Measurements from ENCODE around the gene PIEZO2. TPM values are rescaled to one million over a fixed set of nuclear protein-coding genes. Genes with fewer than 3 reads are reported as not detected.
A peak's percentile ranks its signal among the peaks of the same experiment; 100 is the strongest.

The PIEZO2 gene
- total RNA-seq, 3 donors from 2014 or later (not counting 1 experiment from before 2014, with no cell fraction given): not detected

DNA sequence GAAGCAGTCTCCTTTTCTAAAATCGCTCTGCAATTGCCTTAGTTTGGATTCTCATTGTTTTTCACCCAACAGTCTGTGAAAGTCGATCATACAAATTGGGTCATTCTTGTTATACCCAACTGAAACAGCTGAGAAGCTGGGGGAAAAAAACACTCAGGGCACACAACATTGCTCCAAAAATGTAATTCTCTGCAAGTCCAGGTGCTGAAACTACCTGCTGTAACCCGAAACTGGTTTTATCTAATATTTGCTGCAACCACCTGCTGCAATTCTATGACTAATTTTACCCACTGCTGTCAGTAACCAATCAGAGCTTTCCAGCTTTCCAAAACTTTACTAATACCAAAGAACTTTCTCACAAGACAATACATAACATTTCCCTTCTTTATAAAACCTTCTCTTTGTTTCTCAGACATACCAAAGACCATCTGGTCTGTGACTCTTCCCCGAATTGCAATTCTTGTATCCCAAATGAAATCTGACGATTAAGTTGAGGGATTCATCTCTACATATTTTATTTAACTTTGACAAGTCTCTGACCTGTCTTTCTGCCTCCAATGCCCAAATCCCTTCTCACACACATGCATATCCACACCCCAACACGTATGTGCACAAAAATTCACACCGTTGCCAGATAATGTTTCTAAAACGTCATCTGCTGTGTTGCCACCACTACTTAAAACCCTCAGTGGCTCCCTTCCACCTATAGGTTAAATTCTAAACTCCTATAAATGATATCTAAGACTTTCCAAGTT, 198.3 kb downstream of the PIEZO2 start:
- no peaks in the 10 kb centered on the region for H3K27me3 ChIP-seq (ENCODE audit: control insufficient read depth, insufficient read depth, low read length)
- no peak overlapping the region for H3K27ac ChIP-seq (ENCODE audit: low read length)
- no peak overlapping the region for H3K4me3 ChIP-seq (ENCODE audit: low read length)
- TF ChIP-seq, protein P1, sequence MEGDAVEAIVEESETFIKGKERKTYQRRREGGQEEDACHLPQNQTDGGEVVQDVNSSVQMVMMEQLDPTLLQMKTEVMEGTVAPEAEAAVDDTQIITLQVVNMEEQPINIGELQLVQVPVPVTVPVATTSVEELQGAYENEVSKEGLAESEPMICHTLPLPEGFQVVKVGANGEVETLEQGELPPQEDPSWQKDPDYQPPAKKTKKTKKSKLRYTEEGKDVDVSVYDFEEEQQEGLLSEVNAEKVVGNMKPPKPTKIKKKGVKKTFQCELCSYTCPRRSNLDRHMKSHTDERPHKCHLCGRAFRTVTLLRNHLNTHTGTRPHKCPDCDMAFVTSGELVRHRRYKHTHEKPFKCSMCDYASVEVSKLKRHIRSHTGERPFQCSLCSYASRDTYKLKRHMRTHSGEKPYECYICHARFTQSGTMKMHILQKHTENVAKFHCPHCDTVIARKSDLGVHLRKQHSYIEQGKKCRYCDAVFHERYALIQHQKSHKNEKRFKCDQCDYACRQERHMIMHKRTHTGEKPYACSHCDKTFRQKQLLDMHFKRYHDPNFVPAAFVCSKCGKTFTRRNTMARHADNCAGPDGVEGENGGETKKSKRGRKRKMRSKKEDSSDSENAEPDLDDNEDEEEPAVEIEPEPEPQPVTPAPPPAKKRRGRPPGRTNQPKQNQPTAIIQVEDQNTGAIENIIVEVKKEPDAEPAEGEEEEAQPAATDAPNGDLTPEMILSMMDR (IDR thresholded peaks at IDR 0.05): no peak
- DNase-seq (no peak), ATAC-seq (no peak)
- Mint-ChIP-seq H3K4me1 (no peaks in the 10 kb centered on the region), H3K9me3 (peaks cover 5 to 8% of the 10 kb centered on the region in 2 donors), H3K36me3 (peaks cover 3% of the 10 kb centered on the region), H3K27me3 (ENCODE audit: low read depth in 2 of 2) (peaks cover 0 to 3% of the 10 kb centered on the region in 2 donors), H3K4me3 (no peak overlapping the region), H3K27ac (no peak overlapping the region)
- intact Hi-C loops (cut with micrococcal nuclease): no loop called here
- no peaks in the 10 kb centered on the region for H3K9me3 ChIP-seq (ENCODE audit: control insufficient read depth, insufficient read depth, low read length)
- no peaks in the 10 kb centered on the region for H3K4me1 ChIP-seq (ENCODE audit: control insufficient read depth, insufficient read depth, low read length)
- 84% methylated on average over 8 of the region's 8 CpGs for WGBS (ENCODE audit: insufficient coverage)
- no peaks in the 10 kb centered on the region for H3K36me3 ChIP-seq (ENCODE audit: control insufficient read depth, insufficient read depth, low read length)

DNA sequence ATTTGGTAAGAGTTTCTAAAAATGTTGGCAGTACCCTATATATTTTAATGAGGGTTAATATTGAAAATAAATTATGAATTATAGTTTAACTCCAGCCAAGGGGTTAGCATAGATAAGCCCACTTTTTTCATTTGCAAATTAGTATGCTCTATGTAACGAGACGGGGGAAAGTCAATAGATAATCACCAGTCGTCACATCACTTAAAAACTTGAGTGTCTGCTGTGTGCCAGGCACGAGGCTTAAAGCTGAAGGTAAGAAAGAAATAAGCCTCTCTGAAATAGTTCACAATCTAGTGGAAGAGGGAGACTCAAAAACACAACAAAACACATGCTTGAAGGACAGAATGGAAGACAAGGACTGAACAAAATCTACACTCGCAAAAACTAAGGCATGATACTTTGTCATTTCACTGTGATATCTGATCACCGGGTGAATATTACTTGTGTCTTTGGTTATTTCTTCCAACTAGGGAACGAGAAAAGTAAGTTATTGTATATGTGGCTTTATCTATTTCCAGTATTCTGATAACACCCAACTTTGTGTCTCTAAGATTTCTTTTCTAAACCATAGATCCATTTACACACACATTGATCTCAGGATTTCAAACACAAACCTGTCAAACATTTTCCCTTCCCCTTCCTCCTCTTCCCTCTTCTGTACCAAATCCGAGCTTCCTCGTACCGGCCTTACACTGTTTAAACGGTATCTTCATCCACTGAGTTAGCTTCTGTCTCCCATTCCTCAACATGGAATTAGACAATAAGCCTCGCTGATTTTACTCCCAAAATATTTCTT, 199.1 kb downstream of the PIEZO2 start:
- Histone ChIP-seq H3K9me3 (ENCODE audit: control insufficient read depth, insufficient read depth, low read length) (no peaks in the 10 kb centered on the region), H3K27ac (ENCODE audit: low read length) (no peak overlapping the region), H3K27me3 (ENCODE audit: control insufficient read depth, insufficient read depth, low read length) (no peaks in the 10 kb centered on the region), H3K36me3 (ENCODE audit: control insufficient read depth, insufficient read depth, low read length) (no peaks in the 10 kb centered on the region), H3K4me1 (ENCODE audit: control insufficient read depth, insufficient read depth, low read length) (no peaks in the 10 kb centered on the region), H3K4me3 (ENCODE audit: low read length) (no peak overlapping the region)
- no peak overlapping the region for H3K4me3 Mint-ChIP-seq
- no peaks in the 10 kb centered on the region for H3K4me1 Mint-ChIP-seq
- intact Hi-C loops (cut with micrococcal nuclease): no loop called here
- H3K9me3 Mint-ChIP-seq: peaks cover 7 to 15% of the 10 kb centered on the region in 2 donors
- TF ChIP-seq, protein P1 (IDR thresholded peaks at IDR 0.05): no peak
- peaks cover 0 to 3% of the 10 kb centered on the region in 2 donors for H3K27me3 Mint-ChIP-seq (ENCODE audit: low read depth in 2 of 2)
- whole genome bisulfite sequencing (ENCODE audit: insufficient coverage): 89% methylated on average over 11 of the region's 12 CpGs
- no peak overlapping the region for H3K27ac Mint-ChIP-seq
- no peak for DNase-seq
- H3K36me3 Mint-ChIP-seq: peaks cover 10% of the 10 kb centered on the region
- no peak for ATAC-seq

DNA sequence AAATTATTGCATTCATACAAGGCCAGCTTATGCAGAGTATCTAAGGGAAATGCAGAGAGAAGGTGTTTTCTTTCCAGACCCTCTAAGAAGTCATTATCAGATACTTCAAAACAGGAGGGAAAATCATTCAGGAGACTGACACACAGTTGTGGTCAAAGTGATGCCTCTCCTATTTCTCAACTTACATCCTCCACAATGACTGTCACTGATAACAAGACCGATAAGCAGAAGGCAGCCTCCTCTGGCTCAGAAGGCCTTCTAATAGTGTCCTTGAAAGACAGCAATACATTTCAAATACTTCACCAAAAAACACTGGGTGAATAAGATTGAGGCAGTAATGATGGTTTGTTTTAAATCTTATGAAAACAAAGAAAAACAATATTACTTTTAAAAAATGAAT, 199.7 kb downstream of the PIEZO2 start:
- Mint-ChIP-seq H3K36me3 (peaks cover 12% of the 10 kb centered on the region), H3K4me1 (no peaks in the 10 kb centered on the region), H3K4me3 (no peak overlapping the region), H3K9me3 (peaks cover 9 to 15% of the 10 kb centered on the region in 2 donors), H3K27me3 (ENCODE audit: low read depth in 2 of 2) (peaks cover 0 to 3% of the 10 kb centered on the region in 2 donors), H3K27ac (no peak overlapping the region)
- no peak for DNase-seq
- TF ChIP-seq, protein P1 (IDR thresholded peaks at IDR 0.05): no peak
- no CpG with 5 or more reads among the region's 1 CpG for WGBS (ENCODE audit: insufficient coverage)
- Histone ChIP-seq H3K27me3 (ENCODE audit: control insufficient read depth, insufficient read depth, low read length) (no peaks in the 10 kb centered on the region), H3K36me3 (ENCODE audit: control insufficient read depth, insufficient read depth, low read length) (no peaks in the 10 kb centered on the region), H3K9me3 (ENCODE audit: control insufficient read depth, insufficient read depth, low read length) (no peaks in the 10 kb centered on the region), H3K4me1 (ENCODE audit: control insufficient read depth, insufficient read depth, low read length) (no peaks in the 10 kb centered on the region), H3K4me3 (ENCODE audit: low read length) (no peak overlapping the region), H3K27ac (ENCODE audit: low read length) (no peak overlapping the region)
- peak in 1 of 3 donors; percentile 37 for ATAC-seq
- intact Hi-C loops (cut with micrococcal nuclease): no loop called here
